HG03039 (cell line): ENCODE results near the gene SORBS1.
"Not testable (repeated sequence)": the region's sequence is repeated elsewhere in the genome, so short reads cannot be mapped to it uniquely, and the experiment has no call there.

Experiments used
- ATAC-seq: cut with Tn5 transposase; IDR thresholded peaks from one replicate; pipeline ENCODE4 v1.9.1; 2021; ENCODE audit warnings: mild to moderate bottlenecking, moderate library complexity; ENCODE audit not compliant: unreplicated experiment

The SORBS1 gene

DNA sequence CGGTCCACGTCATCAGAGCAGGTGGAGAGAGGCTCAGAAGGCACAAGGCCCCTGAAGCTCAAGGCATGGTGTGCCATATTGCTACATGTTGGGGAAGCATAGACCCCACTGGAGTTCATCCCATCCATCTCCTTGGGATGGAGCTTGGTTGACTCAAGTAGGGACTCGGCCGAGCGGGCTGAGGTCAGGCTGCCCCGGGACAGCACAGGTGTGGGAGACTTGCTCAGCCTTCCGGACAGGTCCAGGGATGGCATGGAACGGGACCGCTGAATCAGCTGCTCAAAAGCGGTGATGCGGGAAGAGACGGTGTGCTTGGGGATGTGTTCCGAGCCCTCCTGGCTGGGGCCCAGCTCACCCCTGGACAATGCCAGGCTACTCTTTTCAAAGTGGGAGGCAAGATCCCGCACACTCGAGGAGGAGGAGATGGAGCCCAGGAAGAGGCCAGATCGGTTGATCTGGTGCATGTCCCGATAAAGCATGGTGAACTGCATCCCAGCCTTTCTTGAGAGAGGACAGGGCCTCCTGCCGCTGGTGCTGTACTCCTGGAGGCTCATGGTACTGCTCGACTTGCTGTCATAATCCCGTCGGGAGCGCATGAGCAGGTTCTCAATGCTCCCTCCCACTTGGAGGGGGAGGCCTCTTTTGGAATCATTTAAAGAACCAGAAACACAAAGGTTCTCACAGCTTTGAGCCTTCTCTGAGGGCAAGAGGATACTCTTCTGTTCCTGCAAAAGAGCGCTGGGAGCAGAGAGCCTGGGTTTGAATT lies 204.8 kb downstream of the SORBS1 start:
- no peak for ATAC-seq

DNA sequence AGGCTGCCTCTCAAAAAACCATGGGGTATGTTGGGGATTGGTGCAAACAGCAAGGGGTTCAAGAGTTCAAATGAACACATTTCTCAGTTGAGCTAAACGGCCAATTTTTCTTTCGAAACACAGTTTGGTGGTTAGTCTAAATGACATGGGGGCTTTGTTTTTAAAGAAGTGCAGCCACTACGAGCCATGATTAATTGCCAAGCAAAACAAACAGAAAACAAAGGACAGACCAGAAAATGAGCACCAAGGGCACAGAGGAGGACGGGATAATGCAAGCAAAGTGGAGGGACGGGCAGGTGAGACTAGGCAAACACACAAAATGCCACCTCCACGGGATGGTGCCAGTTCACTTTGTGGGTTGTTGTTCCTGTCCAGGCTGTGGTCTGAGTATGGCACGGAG lies 205.9 kb downstream of the SORBS1 start:
- no peak for ATAC-seq

DNA sequence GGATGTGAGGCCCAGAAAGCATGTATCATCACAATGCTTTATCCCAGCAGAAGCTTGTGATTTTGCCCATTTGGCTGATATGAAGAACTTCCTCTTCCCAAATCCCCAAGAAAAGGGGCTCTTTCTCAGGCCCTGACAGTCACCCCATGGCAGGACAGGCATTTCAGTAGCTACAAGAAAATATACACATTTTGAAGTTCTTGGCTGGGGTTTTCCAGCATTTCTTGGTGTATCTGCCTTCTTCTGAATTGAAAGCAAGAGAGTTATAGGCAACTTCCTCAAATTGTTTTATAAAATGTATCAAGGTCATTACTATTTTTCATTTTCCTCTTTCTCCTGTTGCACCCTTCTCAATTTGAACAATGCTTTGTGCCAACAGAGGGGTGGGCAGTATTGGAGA lies 207.1 kb downstream of the SORBS1 start:
- no peak for ATAC-seq

DNA sequence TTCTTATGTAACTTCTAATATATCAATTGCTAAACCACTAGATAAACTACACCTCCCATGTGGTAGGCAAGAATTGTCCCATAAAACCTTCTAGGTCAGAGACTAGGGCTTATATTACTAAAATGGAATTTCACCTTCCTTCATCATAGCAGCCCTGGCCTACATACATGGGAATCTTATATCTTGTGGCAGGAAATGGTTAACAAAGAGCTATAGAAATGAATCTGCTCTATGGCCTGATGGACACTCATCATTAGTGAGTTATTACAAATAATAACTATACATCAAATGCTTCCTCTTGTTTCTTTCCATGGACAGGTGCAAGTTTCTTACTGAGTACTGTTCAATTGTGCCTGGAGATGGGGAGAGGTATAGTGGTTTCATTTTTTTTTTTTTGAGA lies 208.0 kb downstream of the SORBS1 start:
- ATAC-seq = no peak

DNA sequence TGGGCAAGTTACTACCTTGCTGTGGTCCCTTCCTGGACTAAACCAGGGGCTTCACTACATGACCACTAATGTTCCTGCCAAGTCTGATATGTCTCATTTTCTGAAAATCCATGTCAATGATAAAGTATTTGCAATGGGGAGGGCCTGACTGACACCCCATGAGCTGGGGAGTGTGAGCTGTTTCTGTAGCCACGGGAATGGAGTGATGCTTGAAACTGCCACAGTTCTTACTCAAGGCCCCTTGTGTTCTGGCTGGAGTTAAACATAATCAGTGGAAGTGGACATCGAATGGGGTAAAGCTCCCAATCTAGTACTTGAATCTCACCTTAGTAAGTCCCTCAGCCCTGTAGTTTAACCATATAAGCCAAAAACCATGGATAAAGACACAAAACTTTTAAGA lies 208.5 kb downstream of the SORBS1 start:
- ATAC-seq = no peak

DNA sequence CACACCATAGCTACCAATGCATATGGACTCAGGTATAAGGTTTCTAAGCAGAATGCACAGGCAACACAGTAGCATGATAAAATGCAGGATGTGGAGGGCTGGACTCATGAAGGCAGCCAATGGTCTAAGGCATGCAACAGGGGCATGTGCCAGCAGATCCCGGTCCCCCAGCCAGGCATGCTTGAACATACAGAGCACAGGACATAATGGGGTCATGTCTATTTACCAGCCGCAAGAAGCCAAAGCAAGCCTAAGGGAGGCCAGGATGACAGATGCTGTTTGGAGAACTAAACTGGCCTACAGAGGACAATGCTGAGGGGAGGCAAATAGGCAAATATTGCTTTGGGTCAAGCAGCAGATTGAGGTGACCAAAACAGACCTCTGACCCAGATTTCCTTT lies 210.3 kb downstream of the SORBS1 start:
- no peak for ATAC-seq

DNA sequence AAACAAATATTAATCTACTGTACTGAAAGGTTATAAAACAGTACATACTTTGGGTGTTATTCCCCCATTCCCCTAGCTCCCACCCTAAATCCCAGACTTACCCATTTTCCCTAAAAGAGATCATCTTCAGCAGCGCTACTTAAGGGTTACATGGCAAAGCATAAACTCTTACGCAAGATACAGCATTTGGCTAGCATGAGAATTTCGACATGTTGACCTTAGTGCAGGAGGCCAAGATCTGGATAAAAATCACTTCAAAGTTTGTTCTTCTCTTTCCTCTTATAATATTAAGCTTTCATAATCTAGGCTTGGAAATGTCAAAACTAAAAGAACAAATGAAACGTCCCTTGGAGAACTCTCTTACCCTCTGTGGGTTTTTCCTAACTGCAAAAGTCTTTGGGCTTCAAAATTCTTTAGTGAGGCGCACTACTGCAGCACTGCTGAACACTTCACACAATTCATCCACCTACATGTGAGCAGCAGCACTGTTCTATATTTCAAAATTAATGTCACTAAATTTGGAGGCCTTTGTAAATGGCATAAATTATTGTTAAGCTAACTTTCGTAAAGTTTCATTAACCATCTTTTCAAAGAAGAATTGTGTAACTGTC lies 210.8 kb downstream of the SORBS1 start:
- ATAC-seq = no peak

DNA sequence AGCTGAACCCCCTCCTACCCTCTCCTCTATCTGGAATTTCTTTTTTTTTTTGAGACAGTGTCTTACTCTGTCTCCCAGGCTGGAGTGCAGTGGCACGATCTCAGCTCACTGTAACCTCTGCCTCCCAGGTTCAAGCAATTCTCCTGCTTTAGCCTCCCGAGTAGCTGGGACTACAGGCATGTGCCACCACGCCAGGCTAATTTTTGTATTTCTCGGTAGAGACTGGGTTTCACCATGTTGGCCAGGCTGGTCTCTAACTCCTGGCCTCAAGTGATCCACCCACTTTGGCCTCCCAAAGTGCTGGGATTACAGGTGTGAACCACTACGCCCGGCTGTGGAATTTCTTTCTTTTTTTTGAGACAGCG lies 213.8 kb downstream of the SORBS1 start:
- not testable (repeated sequence) for ATAC-seq

DNA sequence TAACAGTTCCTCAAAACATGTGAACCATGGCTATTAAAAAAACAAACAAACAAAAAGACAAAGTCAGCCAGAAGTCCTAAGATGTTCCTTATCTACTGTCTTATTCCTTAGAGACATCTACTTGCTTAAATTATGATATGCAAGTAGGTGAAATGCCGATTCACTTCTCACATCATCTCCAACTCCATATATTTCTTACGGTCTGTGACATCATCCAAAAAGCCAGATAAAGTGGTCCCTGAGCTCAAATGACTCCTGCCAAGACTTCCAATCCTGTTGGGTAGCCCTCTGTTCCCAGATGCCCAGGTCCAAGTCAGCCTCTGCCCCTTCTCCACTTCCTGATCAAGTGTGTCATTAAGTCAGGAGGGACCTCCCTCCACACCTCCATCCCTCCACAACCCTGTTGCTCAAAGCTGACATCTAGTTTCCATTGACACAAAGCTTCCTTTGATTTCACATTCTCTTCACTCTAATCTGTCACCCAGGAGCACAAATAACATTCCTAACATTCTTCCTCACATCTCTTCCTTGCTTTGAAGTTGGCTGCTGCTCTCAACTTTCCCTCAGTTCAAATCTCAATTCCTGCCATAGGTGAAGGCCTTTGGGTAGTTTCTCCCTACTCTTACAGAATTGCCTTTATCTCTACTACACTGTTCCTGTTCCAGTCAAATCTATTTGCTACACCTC lies 214.3 kb downstream of the SORBS1 start:
- no peak for ATAC-seq

DNA sequence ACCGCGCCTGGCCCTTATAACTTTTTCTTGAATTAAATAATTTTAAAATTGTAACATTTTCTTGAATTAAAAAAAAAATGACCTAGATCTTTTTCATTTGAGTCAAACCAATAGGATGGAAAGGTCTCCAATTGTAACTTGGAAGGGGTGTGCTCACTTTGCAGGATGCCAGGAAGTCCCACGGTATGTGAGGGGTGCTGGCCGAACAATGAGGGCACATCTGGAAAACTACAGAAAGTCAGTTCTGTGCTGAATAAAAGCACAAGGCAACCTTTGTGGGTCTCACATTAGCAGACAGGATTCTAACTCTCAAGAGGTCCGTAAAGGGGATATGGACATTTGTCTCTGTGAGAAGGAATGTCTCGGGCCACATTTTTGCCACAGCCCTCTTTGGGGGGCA lies 217.6 kb downstream of the SORBS1 start:
- no peak for ATAC-seq

DNA sequence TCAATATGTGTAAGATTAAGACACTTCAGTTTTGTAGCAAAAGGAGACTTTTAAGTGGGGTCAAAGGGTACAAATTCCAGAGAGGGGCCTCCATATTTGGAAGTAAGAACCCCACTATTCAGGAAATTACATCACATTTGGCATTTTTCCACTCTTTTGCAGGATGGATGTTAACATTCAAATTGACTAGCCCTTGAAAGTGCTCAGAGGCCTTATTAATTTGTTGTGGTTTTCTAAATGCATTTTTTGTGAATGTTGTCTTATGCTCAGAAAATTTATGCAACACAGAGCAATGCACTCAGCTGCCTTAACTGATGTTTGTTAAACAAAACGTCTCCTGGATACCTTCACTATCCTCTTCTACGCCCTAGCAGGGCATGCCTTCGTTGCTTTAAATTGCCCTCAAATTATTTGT lies 219.4 kb downstream of the SORBS1 start:
- no peak for ATAC-seq

DNA sequence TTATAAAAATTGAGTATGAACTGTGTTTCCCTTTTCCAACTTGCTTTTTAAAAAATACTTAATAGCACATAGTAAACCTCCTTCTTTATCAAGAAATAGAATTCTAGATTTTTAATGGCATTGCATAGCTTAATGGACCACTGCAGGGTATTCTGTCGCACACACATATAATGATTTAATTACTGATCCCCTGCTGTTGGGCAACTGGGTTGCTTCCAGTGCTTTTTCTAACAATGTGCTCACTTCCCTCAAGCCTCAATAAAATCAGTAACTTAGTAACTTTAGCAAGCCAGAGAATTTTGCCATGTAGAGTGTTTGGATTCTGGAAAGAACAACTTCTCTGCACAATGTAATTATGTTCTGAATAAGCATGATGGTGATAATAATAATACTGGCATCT lies 221.3 kb downstream of the SORBS1 start:
- ATAC-seq = no peak

DNA sequence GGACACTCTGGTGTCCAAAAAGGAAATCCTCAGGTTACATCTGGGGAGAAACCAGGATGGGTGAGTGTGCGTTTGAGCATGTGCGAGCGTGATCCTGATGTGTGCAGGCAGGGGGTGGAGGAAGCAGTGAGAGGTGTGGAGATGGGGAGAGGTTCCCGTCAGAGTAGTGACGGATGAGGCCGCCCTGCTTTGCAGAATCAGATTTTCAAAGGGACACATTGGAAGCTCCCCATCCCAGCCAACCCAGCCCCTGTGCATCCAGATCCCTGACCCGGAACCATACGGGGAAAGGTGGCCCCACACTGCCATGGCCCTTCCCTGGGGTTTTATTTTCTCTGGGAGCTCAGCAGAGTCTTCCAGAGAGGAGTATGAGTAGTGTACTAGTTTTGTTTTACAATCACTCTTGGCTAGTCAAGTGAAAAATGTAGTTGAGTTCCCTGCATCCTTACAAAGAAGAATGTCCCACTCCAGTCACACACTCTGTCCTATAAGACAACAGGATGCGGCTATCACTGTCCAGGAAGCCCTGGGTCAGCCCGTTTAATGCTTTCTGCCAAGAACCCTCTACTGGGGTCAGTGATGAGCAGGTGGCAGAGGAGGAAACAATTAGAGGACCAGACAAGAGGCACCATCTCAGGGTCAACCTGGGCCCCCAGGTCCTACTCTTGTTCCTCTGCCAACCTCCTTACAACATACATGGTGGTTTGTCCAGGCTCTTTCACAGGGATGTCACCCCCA lies 223.6 kb downstream of the SORBS1 start:
- ATAC-seq = no peak

DNA sequence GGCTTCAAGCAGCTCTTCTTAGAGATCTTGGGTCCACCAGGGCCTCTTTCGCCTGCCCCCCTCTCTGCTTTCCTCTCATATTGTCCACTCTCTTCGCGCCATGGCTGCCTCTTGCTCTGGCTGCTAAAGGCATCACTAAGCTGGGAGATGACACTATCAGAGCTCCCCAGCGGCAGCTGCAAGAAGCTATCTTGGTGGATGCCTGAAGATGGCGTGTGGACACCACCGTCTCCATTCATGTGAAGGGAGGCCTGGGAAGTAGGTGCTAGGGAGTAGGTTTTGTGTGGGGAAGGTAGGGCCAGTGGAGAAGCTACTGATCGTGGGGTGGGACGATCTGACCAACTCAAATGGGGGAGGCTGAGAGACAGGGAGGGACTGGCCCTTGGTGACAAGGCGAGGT lies 224.5 kb downstream of the SORBS1 start:
- no peak for ATAC-seq

DNA sequence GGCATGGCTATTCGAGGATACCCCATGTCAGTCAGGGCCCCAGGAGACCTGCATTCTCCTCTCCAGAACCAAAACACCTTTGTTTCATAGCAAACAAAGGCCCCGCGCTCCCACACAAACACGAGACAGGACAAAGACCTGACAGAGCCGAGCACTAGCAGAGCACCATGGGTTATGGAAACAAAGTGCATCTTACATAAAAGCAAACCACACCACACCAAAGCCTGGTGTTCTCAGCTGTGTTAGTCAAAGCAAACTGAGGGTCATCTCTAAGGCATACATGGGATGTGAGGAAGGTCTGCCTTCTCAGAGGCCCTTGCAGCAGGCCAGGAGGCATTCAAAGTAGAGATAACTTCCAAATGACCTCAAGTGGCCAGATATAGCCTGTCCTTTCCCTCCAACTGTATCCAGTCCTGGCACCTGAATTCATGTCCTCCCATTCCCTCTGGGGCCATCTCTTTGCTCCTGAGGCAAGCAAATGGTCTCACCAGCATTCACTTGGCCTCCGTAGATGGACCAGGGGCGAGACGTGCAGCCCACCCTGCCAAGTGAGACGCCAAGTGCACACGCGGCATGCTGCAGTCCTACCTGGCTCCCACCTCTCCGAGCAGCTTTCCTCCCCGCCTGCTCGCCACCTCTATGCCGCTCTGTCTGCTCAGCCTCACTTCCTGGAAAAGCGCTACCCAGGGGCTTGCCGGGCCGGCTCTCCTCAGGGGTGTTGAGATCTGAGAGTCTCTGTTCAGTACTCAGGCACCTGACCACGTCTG lies 225.1 kb downstream of the SORBS1 start:
- no peak for ATAC-seq

DNA sequence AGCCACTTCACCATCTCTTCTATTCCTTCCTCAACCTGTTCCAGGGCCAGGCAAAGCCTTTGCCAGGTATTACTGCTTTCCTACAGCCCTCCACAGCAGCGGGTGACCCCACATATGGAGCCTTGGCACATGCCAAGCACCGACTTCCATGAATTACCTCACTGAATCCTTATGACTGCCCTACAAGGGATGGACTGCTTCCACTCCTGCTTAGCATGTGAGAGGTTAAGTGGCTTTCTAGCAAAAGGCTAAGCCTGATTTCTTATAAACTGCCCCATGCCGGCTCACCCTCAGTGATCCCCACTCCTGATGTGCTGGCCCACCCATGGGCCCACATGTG lies 226.4 kb downstream of the SORBS1 start:
- ATAC-seq = no peak

DNA sequence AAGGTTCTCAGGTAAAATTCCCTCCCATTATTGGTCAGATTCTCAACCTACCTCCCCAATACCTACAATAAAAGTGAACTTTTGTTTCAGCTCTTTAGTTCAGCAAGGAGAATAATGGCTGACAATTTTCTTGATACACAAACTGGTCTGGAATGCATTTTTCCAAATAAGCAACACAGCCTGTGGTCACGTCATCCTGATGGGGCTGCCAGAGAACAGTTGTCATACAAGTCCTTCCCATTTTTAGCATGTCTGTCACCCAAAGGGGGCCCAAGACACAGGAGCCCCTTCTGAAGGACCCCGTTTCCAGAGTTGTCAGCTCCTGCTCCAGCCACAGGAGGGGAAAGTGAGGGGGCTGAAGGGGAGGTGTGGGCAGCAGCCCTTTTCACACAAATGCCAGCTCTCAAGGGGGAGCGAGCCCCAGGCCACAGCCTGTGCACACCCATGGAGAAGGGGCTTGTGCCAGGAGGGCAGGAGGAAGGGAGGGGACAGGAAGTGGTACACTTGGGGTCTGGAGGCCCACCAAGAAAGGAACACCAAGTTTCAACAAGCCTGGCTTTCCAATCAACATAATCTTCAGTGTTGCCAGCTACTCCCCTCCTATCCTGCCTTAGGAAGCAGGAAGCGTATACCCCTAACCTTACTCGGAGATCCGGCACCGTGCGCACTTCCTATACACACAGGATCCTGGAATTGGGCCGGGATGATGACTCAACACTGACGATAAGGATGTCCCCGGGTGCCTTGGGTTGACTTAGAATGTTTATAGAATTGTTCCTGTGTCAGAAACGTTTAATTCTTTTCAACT lies 227.0 kb downstream of the SORBS1 start:
- ATAC-seq = no peak

DNA sequence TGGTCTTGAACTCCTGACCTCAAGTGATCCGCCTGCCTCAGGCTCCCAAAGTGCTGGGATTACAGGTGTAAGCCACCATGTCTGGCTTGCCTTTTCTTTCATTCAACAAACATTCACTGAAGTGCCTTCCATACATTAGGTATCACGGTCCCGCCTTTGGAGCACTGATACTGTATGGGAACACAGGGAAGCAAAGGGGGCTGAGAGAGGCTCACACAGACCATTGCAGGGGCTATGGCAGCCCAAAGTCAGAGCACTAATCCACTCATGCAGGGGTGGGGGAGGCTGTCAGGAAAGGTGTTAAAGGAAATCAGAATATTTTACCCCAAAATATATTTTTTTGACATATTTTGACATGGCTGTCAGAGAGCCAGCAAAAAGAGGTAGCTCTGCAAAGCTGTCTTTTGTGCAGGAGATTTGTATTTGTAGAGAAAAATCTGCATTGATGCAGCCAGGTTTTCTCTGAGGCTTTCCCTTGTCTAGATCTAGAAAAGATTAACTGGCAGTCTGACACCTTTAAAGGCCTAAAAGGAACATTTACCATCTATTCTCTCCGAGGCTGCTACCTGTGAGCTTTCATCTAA lies 228.4 kb downstream of the SORBS1 start:
- no peak for ATAC-seq

DNA sequence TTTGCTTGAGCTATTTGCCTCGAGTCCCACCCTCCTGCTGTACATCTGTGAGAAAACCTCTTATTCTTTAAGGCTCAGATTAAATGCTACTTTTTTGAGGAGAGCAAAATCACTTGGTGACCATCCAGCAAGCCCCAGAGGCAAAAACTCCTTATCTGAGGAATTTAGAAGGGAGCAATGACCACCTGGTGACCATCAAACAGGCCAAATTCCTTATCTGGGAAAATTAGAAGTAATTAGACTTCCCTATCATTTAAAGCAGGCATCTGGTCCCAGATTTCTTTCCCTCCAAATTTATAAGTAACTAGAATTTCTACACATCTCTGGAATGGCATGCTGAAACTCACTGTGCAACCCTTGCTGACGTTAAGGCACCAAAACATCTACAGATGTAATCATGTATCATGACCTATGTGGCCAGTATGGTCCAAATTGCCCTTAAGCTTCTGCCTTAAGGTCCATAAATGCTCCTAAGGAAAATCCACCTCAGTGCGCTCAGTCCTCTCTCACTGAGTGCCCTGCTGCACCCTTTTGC lies 229.5 kb downstream of the SORBS1 start:
- no peak for ATAC-seq
